Epidermal melanocyte (primary cell): Measurements from ENCODE around the gene PAQR4.
A peak's percentile ranks its signal among the peaks of the same experiment; 100 is the strongest.

Experiments
- DNase-seq: peaks from one replicate; pipeline ENCODE4 v3.0.0; 2011; ENCODE audit warnings: low spot score; ENCODE audit not compliant: insufficient read length

Gene PAQR4

GRCh38 chr16:2964475-2965336 lies 4.4 kb upstream of the PAQR4 start:
- DNase-seq, result peak; percentile 62

- DNase-seq, result no peak
Observed at GRCh38 chr16:2966043-2966807, 2.9 kb upstream of the PAQR4 start.

- DNase-seq, result no peak
Observed at GRCh38 chr16:2966808-2967191, 2.3 kb upstream of the PAQR4 start.

- no peak for DNase-seq
Observed at GRCh38 chr16:2967211-2967631, 1.9 kb upstream of the PAQR4 start.

- no peak for DNase-seq
Observed at GRCh38 chr16:2967721-2968161, 1.4 kb upstream of the PAQR4 start.

- DNase-seq, result no peak
Observed at GRCh38 chr16:2968368-2968737, 795 bp upstream of the PAQR4 start.

GRCh38 chr16:2969545-2970521 lies 685 bp downstream of the PAQR4 start:
- DNase-seq, result peak; percentile 70

- DNase-seq, result no peak
Observed at GRCh38 chr16:2970563-2970962, 1.4 kb downstream of the PAQR4 start.

GRCh38 chr16:2971134-2971984 lies 2.2 kb downstream of the PAQR4 start:
- no peak for DNase-seq

- no peak for DNase-seq
Observed at GRCh38 chr16:2971985-2972784, 3.0 kb downstream of the PAQR4 start.

GRCh38 chr16:2973093-2973492 lies 3.9 kb downstream of the PAQR4 start:
- no peak for DNase-seq

- no peak for DNase-seq
Observed at GRCh38 chr16:2973605-2974318, 4.6 kb downstream of the PAQR4 start.

- no peak for DNase-seq
Observed at GRCh38 chr16:2974319-2975056, 5.3 kb downstream of the PAQR4 start.

GRCh38 chr16:2975161-2975795 lies 6.1 kb downstream of the PAQR4 start:
- DNase-seq, result no peak

GRCh38 chr16:2976201-2976600 lies 7.1 kb downstream of the PAQR4 start:
- DNase-seq, result no peak

- no peak for DNase-seq
Observed at GRCh38 chr16:2976673-2977072, 7.5 kb downstream of the PAQR4 start.

- no peak for DNase-seq
Observed at GRCh38 chr16:2977440-2977839, 8.3 kb downstream of the PAQR4 start.
